OCI-LY7 (cell line): Measurements from ENCODE around the gene TBCCD1. TPM values are rescaled to one million over a fixed set of nuclear protein-coding genes. Genes with fewer than 3 reads are reported as not detected.

Experiments
- BruUV-seq: library from RNA; stranded (reverse); fragments of 400-500 nt; replicated peaks from 2 replicates; lab custom pipeline; 2021; lab: Mats Ljungman, UMichigan
- CTCF ChIA-PET: fragments of 300-600 bp; sonication (Branson Sonifier 250); formaldehyde crosslinking; loops from one replicate; lab custom pipeline; 2022; ENCODE audit warnings: antibody characterized with exemption; ENCODE audit not compliant: unreplicated experiment; lab: Charles Lee
- POLR2A ChIA-PET: fragments of 300-600 bp; sonication (Branson Sonifier 250); formaldehyde crosslinking; loops from one replicate; lab custom pipeline; 2022; ENCODE audit warnings: antibody characterized with exemption; lab: Charles Lee
- DNase-seq: peaks from one replicate; pipeline ENCODE4 v3.0.0-alpha.2; 2015; ENCODE audit warnings: low spot score
- H2AFZ ChIP-seq: fragments of 200-600 bp; sonication (generic), shearing (Covaris generic); 2 replicates; pipeline ENCODE4 v1.6.1; 2014; ENCODE audit warnings: mild to moderate bottlenecking, antibody characterized with exemption, low read length, moderate library complexity
- H3K27ac ChIP-seq: fragments of 200-600 bp; sonication (generic); 2 replicates; pipeline ENCODE4 v1.5.1; 2014; ENCODE audit warnings: mixed run types, low read depth, mild to moderate bottlenecking, moderate library complexity, low read length, inconsistent platforms; ENCODE audit not compliant: poor library complexity, severe bottlenecking
- H3K36me3 ChIP-seq: fragments of 200-600 bp; sonication (generic); 2 replicates; pipeline ENCODE4 v1.6.1; 2014; ENCODE audit warnings: mild to moderate bottlenecking, antibody characterized with exemption, low read length, moderate library complexity, mixed read lengths; ENCODE audit not compliant: insufficient read depth
- H3K4me1 ChIP-seq: fragments of 200-600 bp; sonication (generic); 2 replicates; pipeline ENCODE4 v1.5.1; 2014; ENCODE audit warnings: mild to moderate bottlenecking, low read length; ENCODE audit not compliant: insufficient read depth, poor library complexity, severe bottlenecking
- H3K4me2 ChIP-seq: fragments of 200-600 bp; sonication (generic); 2 replicates; pipeline ENCODE4 v1.6.1; 2014; ENCODE audit warnings: mild to moderate bottlenecking, low read length
- H3K4me3 ChIP-seq: fragments of 200-600 bp; sonication (generic); 2 replicates; pipeline ENCODE4 v1.5.1; 2014; ENCODE audit warnings: mild to moderate bottlenecking, low read depth, low read length; ENCODE audit not compliant: poor library complexity, severe bottlenecking
- H3K79me2 ChIP-seq: fragments of 200-600 bp; sonication (generic); 2 replicates; pipeline ENCODE4 v1.6.1; 2016; ENCODE audit warnings: low read depth, mild to moderate bottlenecking, low read length, moderate library complexity, mixed read lengths; ENCODE audit not compliant: insufficient read depth
- H3K9me2 ChIP-seq: fragments of 200-600 bp; sonication (generic); 2 replicates; pipeline ENCODE4 v1.6.1; 2016; ENCODE audit warnings: mild to moderate bottlenecking, low read length, mixed read lengths; ENCODE audit not compliant: insufficient read depth
- H3K9me3 ChIP-seq: fragments of 200-600 bp; sonication (generic); 2 replicates; pipeline ENCODE4 v1.6.1; 2014; ENCODE audit warnings: mild to moderate bottlenecking, mixed run types, low read length, mixed read lengths
- H4K20me1 ChIP-seq: fragments of 200-600 bp; sonication (generic); 2 replicates; pipeline ENCODE4 v1.6.1; 2014; ENCODE audit warnings: mild to moderate bottlenecking, antibody characterized with exemption, low read length, moderate library complexity, mixed read lengths; ENCODE audit not compliant: insufficient read depth
- EZH2phosphoT487 ChIP-seq: fragments of 200-600 bp; sonication (generic); IDR thresholded peaks from 2 replicates; pipeline ENCODE4 v1.6.1; 2018; ENCODE audit warnings: low read depth, borderline replicate concordance, mild to moderate bottlenecking, mixed run types, antibody characterized with exemption, low read length, moderate library complexity, mixed read lengths
- intact Hi-C: fragments of 100-400 bp; cut with micrococcal nuclease; formaldehyde crosslinking; loops from one replicate; pipeline ENCODE4 v1.10.0; 2022; ENCODE audit not compliant: unreplicated experiment
- total RNA-seq, 2 experiments: library from RNA; depleted of rRNA in 1 of 2; stranded (reverse); fragments of >200 nt in 1 of 2; shearing (Covaris generic) in 1 of 2; gene quantifications; 2 replicates each; pipeline ENCODE4 v1.2.3, GENCODE V29; 2014 to 2022
- TF ChIP-seq, protein P1 (sequence below): fragments of 200-600 bp; sonication (generic); conservative IDR thresholded peaks from 2 replicates; pipeline ENCODE4 v1.5.1; 2014; ENCODE audit warnings: mild to moderate bottlenecking, antibody characterized with exemption, low read length, moderate library complexity, mixed read lengths

Gene TBCCD1
- total RNA-seq, 2 experiments from 2014 or later: 21.9 to 27.0 TPM

DNA sequence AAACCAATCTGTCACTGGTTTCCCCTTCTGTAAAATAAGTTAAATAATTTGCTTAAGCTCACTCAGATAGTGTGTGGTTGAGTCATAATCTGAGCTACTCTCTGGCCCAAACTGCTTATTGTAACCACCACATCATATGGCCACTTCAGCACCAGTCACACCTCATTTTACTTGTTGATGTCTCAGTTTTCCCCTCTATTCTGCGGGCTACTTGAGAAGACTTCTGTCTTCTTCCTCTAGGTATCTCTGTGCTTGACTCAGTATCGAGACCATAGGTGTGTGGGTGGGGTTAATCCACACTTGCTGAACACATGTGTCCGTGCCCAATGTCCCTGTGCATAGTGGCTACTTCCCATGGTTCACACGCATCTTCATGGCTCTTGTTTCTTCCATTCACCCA is 55.9 kb downstream of the TBCCD1 start:
- no peak overlapping the region for H3K27ac ChIP-seq
- intact Hi-C loops: no loop called here
- ChIA-PET CTCF (no interaction called here), POLR2A (interaction anchor here (0.6 kb wide), 1 partner anchor 105 kb away, joined by 3 read pairs; no protein-coding TSS in a partner anchor)
- H3K36me3 ChIP-seq: no peaks in the 10 kb centered on the region
- TF ChIP-seq, protein P1, sequence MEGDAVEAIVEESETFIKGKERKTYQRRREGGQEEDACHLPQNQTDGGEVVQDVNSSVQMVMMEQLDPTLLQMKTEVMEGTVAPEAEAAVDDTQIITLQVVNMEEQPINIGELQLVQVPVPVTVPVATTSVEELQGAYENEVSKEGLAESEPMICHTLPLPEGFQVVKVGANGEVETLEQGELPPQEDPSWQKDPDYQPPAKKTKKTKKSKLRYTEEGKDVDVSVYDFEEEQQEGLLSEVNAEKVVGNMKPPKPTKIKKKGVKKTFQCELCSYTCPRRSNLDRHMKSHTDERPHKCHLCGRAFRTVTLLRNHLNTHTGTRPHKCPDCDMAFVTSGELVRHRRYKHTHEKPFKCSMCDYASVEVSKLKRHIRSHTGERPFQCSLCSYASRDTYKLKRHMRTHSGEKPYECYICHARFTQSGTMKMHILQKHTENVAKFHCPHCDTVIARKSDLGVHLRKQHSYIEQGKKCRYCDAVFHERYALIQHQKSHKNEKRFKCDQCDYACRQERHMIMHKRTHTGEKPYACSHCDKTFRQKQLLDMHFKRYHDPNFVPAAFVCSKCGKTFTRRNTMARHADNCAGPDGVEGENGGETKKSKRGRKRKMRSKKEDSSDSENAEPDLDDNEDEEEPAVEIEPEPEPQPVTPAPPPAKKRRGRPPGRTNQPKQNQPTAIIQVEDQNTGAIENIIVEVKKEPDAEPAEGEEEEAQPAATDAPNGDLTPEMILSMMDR: no peak
- TF ChIP-seq EZH2phosphoT487: no peak
- H2AFZ ChIP-seq: no peak overlapping the region
- H4K20me1 ChIP-seq: no peaks in the 10 kb centered on the region
- no peaks in the 10 kb centered on the region for H3K9me2 ChIP-seq
- peaks cover 10% of the 10 kb centered on the region for H3K4me1 ChIP-seq
- no peak for DNase-seq
- no TSS peak for BruUV-seq
- H3K4me3 ChIP-seq: no peak overlapping the region
- H3K9me3 ChIP-seq: no peaks in the 10 kb centered on the region
- H3K79me2 ChIP-seq: no peaks in the 10 kb centered on the region
- H3K4me2 ChIP-seq: no peak overlapping the region

DNA sequence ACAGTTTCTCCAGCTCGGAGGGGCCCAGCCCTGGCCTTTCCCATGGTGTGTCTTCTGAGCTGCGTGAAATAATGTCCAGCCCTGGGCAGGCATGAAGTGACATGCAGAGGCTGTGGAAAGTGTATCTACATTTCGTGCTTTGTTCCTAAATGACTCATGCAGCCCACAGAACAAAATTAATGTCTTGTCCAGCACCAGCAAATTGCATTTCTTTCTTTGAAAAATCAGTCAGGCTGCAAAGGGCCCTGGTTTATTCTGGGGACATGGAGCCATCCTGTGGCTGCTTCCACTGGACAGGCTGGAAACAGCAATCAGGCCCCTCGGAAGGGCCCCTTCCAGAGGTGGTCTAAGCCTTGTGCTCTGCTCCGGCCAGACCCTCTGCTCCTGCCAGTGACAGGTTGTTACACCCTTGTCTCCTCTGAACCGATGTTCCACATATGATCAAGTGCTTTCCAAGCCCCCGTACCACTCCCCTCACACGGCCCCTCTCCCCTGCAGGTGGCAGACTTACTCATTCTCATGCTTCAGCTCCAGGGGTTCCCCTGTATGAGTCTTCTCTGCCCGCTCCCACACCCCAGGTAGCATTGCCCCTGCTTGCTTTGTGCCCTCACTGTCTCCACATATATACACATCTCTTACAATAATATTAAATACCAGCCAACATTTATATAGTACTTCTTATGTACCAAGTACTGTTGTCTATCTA is 56.6 kb downstream of the TBCCD1 start:
- Histone ChIP-seq H3K27ac (no peak overlapping the region), H3K4me1 (peaks cover 10% of the 10 kb centered on the region), H3K4me2 (no peak overlapping the region), H3K79me2 (no peaks in the 10 kb centered on the region), H3K4me3 (no peak overlapping the region), H2AFZ (no peak overlapping the region), H4K20me1 (no peaks in the 10 kb centered on the region), H3K9me2 (no peaks in the 10 kb centered on the region), H3K9me3 (no peaks in the 10 kb centered on the region), H3K36me3 (no peaks in the 10 kb centered on the region)
- TF ChIP-seq, protein P1: peak; percentile 52
- no peak for TF ChIP-seq EZH2phosphoT487
- ChIA-PET CTCF (interaction anchor here (1.0 kb wide), 1 partner anchor 56 kb away, joined by 3 read pairs; no protein-coding TSS in a partner anchor), POLR2A (no interaction called here)
- BruUV-seq: no TSS peak
- DNase-seq: peak; percentile 17
- intact Hi-C loops: no loop called here

DNA sequence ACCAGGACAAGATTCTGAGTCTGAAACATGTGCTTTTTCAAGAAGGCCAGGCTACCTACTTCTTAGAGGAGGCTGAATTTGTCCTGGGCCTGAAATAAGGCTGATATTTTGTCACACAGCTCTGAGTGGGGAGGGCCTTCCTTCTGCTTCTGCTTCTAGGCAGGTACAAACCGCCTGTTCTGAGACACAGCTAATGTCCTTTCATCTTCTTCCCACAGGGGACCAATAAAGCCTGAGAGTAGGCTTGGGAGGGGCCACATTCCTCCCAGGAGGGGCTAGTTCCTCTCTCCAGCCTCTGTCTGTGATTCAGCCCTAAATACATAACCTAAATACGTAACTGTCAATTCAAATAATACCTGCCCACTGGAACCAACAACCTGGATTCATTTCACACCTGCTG is 57.7 kb downstream of the TBCCD1 start:
- Histone ChIP-seq H2AFZ (no peak overlapping the region), H3K79me2 (no peaks in the 10 kb centered on the region), H3K9me3 (no peaks in the 10 kb centered on the region), H3K27ac (no peak overlapping the region), H3K4me3 (no peak overlapping the region), H3K4me1 (no peaks in the 10 kb centered on the region), H3K9me2 (no peaks in the 10 kb centered on the region), H3K36me3 (no peaks in the 10 kb centered on the region), H4K20me1 (no peaks in the 10 kb centered on the region), H3K4me2 (no peak overlapping the region)
- intact Hi-C loops: no loop called here
- ChIA-PET CTCF (no interaction called here), POLR2A (no interaction called here)
- DNase-seq: peak; percentile 23
- no TSS peak for BruUV-seq
- TF ChIP-seq, protein P1: no peak
- TF ChIP-seq EZH2phosphoT487: no peak
